BLaER1 (cell line): ENCODE data around the gene GNS.

Experiments
- H3K27ac ChIP-seq: shearing (Covaris generic); formaldehyde crosslinking; 2 replicates; pipeline ENCODE4 v1.8.1; 2022
- H3K27me3 ChIP-seq: shearing (Covaris generic); formaldehyde crosslinking; 2 replicates; pipeline ENCODE4 v1.8.1; 2022
- H3K36me3 ChIP-seq: shearing (Covaris generic); formaldehyde crosslinking; 2 replicates; pipeline ENCODE4 v1.8.1; 2022
- H3K4me1 ChIP-seq: shearing (Covaris generic); formaldehyde crosslinking; 2 replicates; pipeline ENCODE4 v1.8.1; 2022
- H3K4me2 ChIP-seq: shearing (Covaris generic); formaldehyde crosslinking; 2 replicates; pipeline ENCODE4 v1.8.1; 2022
- H3K4me3 ChIP-seq: shearing (Covaris generic); formaldehyde crosslinking; 2 replicates; pipeline ENCODE4 v1.8.1; 2022
- H3K9ac ChIP-seq: shearing (Covaris generic); formaldehyde crosslinking; 2 replicates; pipeline ENCODE4 v1.8.1; 2022
- H3K9me3 ChIP-seq: shearing (Covaris generic); formaldehyde crosslinking; 2 replicates; pipeline ENCODE4 v1.8.1; 2022
- H4K20me1 ChIP-seq: shearing (Covaris generic); formaldehyde crosslinking; 2 replicates; pipeline ENCODE4 v1.8.1; 2022
- Cebpa-rat ChIP-seq: shearing (Covaris generic); IDR thresholded peaks from 2 replicates; pipeline ENCODE4 v1.8.1; 2022

Gene GNS

DNA sequence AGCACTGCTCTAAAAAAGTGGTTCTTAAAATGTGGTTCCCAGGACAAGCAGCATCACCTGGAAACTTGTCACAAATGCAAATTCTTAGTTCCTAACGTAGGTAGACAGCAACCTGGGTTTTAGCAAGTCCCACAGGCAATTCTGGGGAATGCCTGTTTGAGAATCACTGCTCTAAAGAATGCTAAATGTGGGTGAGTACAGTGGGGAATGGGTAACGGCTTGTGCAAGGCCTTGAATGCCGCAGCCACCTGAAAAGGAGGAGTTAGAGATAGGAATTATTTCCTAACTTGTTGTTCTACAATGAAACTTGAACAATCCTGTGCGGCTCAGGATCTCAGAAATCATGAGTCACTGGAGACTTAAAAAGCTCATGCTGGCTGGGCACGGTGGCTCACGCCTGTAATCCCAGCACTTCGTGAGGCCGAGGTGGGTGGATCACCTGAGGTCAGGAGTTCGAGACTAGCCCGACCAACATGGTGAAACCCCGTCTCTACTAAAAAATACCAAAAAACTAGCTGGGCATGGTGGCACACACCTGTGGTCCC lies 34.9 kb downstream of the GNS start:
- Histone ChIP-seq H3K9me3 (no peaks in the 10 kb centered on the region), H3K27me3 (no peaks in the 10 kb centered on the region), H3K4me2 (no peak overlapping the region), H3K4me1 (no peaks in the 10 kb centered on the region), H3K36me3 (peaks cover 85% of the 10 kb centered on the region), H3K9ac (no peak overlapping the region), H3K4me3 (no peak overlapping the region), H3K27ac (no peak overlapping the region), H4K20me1 (no peaks in the 10 kb centered on the region)
- no peak for TF ChIP-seq Cebpa-rat

DNA sequence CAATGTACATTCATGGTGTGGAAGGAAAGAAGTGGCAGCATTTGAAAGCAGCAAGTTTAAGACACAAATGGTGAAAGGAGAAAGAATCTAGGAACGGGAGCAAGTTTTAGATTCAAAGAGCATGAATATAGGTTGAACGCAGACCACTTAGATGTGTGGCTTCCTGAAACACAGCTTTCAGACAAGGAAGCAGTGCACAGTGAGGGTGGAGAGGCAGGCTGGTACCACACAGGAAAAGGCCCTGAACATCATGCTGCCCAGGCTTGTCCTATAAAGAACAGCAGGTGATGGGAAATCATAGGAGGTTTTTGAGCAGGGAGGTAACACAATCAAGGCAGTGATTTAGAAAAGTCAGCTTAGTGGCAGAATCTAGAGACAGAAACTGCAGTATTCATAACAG lies 35.6 kb downstream of the GNS start:
- H3K4me2 ChIP-seq, result no peak overlapping the region
- no peak for TF ChIP-seq Cebpa-rat
- H4K20me1 ChIP-seq, result no peaks in the 10 kb centered on the region
- H3K4me1 ChIP-seq, result no peaks in the 10 kb centered on the region
- H3K4me3 ChIP-seq, result no peak overlapping the region
- H3K27ac ChIP-seq, result no peak overlapping the region
- H3K36me3 ChIP-seq, result peaks cover 83% of the 10 kb centered on the region
- no peak overlapping the region for H3K9ac ChIP-seq
- no peaks in the 10 kb centered on the region for H3K27me3 ChIP-seq
- no peaks in the 10 kb centered on the region for H3K9me3 ChIP-seq

DNA sequence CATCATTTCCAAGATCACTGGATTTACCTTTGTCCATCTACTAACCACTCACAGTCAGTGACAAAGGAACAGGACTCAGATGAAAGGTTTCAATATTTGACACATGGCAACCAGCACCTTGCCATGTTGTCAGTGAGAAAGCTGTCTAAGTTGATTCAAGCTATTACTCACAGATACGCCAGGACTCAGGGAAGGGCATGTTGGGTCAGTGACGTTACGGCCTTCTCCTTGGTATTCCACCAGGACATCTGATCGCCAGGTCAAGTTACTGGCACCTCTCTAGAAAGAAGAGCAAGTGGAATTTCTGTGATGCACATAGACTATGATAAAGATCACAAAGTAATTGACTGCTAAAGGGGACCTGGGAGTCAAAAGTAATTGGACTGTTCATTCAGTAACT lies 36.4 kb downstream of the GNS start:
- Histone ChIP-seq H3K4me2 (no peak overlapping the region), H3K4me3 (no peak overlapping the region), H3K27me3 (no peaks in the 10 kb centered on the region), H3K9me3 (no peaks in the 10 kb centered on the region), H3K36me3 (peaks cover 83% of the 10 kb centered on the region), H3K9ac (no peak overlapping the region), H3K27ac (no peak overlapping the region), H4K20me1 (no peaks in the 10 kb centered on the region), H3K4me1 (no peaks in the 10 kb centered on the region)
- TF ChIP-seq Cebpa-rat, result no peak

DNA sequence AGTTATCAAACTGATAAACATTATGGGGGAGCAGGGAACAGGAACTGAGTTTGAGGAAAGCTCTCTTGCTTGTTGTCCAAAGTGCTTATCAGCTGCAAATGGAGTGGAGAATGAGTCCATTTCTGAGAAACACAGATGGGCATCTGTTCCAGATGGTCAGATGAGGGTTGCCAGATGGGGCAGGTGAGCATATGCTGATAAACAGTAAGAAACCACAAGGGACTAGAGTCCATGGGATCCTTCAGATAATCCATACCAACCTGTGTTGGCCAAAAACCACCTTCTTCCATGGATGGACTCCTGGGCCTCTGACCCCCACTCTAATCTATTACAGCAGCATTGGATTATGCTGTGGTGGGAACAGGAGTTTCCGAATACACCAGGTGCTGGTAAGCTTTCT lies 38.3 kb downstream of the GNS start:
- Histone ChIP-seq H3K4me1 (no peaks in the 10 kb centered on the region), H3K4me3 (no peak overlapping the region), H3K36me3 (peaks cover 91% of the 10 kb centered on the region), H3K9ac (no peak overlapping the region), H3K9me3 (no peaks in the 10 kb centered on the region), H3K27ac (no peak overlapping the region), H4K20me1 (no peaks in the 10 kb centered on the region), H3K27me3 (no peaks in the 10 kb centered on the region), H3K4me2 (no peak overlapping the region)
- TF ChIP-seq Cebpa-rat, result no peak

DNA sequence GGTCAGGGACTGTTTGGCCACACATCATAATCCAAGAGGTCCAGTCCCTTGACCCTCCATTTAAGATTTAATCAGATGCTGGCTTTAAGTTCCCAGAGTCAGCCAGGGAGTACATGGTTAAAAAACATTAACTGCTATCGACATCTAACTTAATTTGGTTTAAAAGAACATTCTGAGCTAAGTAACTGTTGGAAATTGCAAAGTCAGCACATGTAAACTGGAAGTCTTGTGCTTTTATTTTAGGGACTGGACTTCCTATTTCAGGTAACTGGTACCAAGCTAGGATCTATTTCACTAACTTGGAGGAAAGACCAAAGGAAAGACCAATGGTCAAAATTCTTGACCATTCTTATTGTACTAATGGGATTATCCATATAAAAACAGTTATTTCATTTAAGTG lies 40.6 kb downstream of the GNS start:
- Histone ChIP-seq H3K9ac (no peak overlapping the region), H3K4me1 (peaks cover 10% of the 10 kb centered on the region), H3K4me3 (no peak overlapping the region), H3K27me3 (no peaks in the 10 kb centered on the region), H3K9me3 (no peaks in the 10 kb centered on the region), H3K4me2 (no peak overlapping the region), H3K27ac (no peak overlapping the region), H4K20me1 (no peaks in the 10 kb centered on the region), H3K36me3 (peaks cover 95% of the 10 kb centered on the region)
- TF ChIP-seq Cebpa-rat, result no peak

DNA sequence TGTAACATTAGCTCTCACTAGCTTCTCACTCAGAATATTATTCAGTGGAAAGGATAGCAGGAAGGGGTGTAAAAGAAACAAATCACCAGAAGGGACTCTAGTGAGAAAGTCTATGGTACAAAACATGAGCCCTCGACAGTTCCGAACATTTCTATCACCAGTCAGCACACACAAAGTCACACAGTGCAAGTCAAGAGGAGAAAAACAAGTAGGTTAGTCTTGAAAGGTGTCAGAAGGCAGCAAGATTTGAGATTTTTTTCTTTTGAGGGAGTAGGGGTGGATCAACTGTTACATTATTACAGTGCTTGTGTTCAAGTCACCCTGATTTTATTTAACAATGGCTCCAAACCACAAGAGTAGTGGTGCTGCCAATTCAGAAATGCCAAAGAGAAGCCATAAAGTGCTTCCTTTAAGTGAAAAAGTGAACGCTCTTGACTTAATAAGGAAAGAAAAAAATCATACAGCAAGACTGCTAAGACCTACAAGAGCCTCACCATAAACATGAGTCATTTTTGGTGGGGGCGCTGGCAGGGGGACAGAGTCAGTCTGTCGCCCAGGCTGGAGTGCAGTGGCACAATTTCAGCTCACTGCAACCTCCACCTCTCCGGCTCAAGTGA lies 42.3 kb downstream of the GNS start:
- Histone ChIP-seq H3K9ac (no peak overlapping the region), H3K9me3 (no peaks in the 10 kb centered on the region), H3K4me1 (peaks cover 10% of the 10 kb centered on the region), H3K36me3 (peaks cover 87% of the 10 kb centered on the region), H3K27ac (no peak overlapping the region), H3K4me2 (no peak overlapping the region), H3K4me3 (no peak overlapping the region), H4K20me1 (no peaks in the 10 kb centered on the region), H3K27me3 (no peaks in the 10 kb centered on the region)
- TF ChIP-seq Cebpa-rat, result no peak

DNA sequence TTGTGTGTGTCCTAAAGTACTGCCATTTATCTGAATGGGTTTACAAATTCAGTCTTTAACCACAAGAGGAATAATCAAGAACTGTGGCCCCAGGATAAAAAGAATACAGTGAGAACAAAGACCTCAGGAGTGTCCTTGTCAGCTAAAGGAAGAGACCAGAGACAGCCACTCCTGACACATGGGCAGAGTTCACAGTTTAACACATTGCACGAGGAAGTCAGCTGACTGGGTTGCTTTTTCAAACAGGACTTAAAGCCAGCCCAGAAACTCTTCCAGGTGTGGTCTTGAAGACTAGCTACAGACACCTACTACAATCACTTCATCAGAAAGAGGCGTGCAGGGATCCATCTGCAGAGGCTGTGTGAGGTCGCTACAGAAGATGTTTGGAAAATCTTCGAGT lies 42.8 kb downstream of the GNS start:
- H3K4me3 ChIP-seq, result no peak overlapping the region
- H3K27ac ChIP-seq, result no peak overlapping the region
- H4K20me1 ChIP-seq, result no peaks in the 10 kb centered on the region
- no peaks in the 10 kb centered on the region for H3K9me3 ChIP-seq
- no peak overlapping the region for H3K4me2 ChIP-seq
- no peaks in the 10 kb centered on the region for H3K27me3 ChIP-seq
- H3K4me1 ChIP-seq, result peaks cover 10% of the 10 kb centered on the region
- TF ChIP-seq Cebpa-rat, result no peak
- no peak overlapping the region for H3K9ac ChIP-seq
- H3K36me3 ChIP-seq, result peaks cover 81% of the 10 kb centered on the region

DNA sequence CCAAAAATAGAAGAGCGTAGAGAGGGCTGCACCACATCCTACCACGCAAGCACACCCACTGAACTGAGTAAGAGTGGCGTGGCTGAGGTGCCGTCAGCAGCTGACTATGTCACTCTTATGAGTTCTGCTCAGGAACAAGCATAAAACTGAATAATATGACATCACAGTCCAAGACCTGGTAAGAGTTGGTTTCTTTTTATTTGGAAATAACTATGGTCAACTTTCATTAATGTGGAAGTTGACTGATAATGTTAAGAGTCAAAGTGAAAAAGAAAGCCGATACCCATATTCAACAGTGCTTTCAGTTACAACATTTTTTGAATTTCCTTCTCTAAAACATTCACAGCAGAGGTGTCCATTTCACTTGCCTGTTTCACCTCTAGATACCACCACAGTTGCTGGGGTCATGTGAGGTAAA lies 44.6 kb downstream of the GNS start:
- H4K20me1 ChIP-seq, result no peaks in the 10 kb centered on the region
- TF ChIP-seq Cebpa-rat, result no peak

DNA sequence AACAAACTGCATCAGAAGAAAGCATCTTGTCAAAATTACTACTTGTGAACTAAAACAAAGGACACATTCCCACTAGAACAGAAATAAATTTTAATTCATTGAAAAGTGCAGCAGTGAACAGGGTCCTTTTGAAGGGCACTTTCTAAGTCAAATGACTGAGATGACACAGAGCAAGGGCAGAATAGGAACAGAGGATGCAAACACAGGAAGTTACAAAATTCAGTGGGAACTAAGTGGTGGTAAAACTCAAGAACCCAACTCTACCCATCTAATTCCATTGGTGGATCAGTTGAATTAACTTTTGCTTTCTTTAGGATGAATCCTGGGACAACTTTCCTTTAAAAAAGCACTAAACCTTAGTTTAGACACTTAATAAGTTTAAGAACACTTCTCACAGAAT lies 45.8 kb downstream of the GNS start:
- Histone ChIP-seq H3K4me2 (no peak overlapping the region), H3K9me3 (no peaks in the 10 kb centered on the region), H4K20me1 (no peaks in the 10 kb centered on the region), H3K4me1 (peaks cover 10% of the 10 kb centered on the region), H3K27ac (no peak overlapping the region), H3K9ac (no peak overlapping the region), H3K36me3 (peaks cover 62% of the 10 kb centered on the region), H3K4me3 (no peak overlapping the region), H3K27me3 (no peaks in the 10 kb centered on the region)
- TF ChIP-seq Cebpa-rat, result no peak

More for the DNA sequence above, 44.6 kb downstream of the GNS start:
- no peaks in the 10 kb centered on the region for H3K9me3 ChIP-seq
- H3K27me3 ChIP-seq, result no peaks in the 10 kb centered on the region
- H3K4me3 ChIP-seq, result no peak overlapping the region
- H3K9ac ChIP-seq, result no peak overlapping the region
- no peak overlapping the region for H3K27ac ChIP-seq
- peak overlapping the region; percentile 7 for H3K4me2 ChIP-seq
- peaks cover 10% of the 10 kb centered on the region for H3K4me1 ChIP-seq
- H3K36me3 ChIP-seq, result peaks cover 69% of the 10 kb centered on the region

DNA sequence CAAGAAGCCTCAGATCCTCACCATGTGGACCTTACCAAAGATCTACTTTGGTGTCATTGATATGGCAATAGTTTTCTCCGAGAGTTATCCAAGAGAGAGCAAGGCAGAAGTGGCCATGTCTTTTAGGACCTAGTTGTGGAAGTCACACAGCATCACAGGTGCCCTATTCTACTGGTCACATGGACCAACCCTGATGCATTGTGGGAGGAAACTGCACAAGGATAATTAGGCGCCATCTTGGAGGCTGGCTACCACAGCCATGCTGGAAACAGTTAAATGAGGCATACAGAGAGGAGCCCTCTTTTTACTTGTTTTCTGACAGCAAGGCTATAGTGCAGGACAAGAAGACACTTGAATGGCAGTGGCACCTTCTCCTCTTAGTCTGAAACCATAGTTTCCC lies 49.8 kb downstream of the GNS start:
- Histone ChIP-seq H3K9ac (no peak overlapping the region), H3K36me3 (peaks cover 23% of the 10 kb centered on the region; the same call in 1 of the 2 replicates), H3K27me3 (no peaks in the 10 kb centered on the region), H3K27ac (no peak overlapping the region), H3K4me2 (no peak overlapping the region), H3K9me3 (no peaks in the 10 kb centered on the region), H3K4me3 (no peak overlapping the region), H4K20me1 (no peaks in the 10 kb centered on the region), H3K4me1 (peaks cover 4% of the 10 kb centered on the region)
- no peak for TF ChIP-seq Cebpa-rat

DNA sequence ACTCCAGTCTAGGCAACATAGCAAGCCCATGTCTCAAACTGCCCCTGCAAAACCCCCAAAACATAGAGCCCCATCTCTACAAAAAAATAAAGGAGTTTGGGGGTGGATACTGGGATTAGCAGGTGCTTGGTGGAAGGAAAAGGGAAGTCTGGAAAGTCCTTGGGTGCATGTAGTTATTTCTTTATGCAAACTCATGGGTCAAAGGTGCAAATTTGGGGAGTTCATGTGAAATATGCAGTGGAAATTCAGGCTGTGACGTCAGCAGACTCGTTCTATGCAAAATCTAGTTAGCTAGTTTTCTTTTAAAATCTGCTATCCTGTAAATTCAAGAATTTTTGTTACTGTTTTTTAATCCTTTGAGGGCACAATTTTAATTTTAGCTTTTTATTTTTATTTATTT lies 51.3 kb downstream of the GNS start:
- H3K9ac ChIP-seq, result no peak overlapping the region
- no peaks in the 10 kb centered on the region for H3K27me3 ChIP-seq
- no peaks in the 10 kb centered on the region for H4K20me1 ChIP-seq
- no peak overlapping the region for H3K4me3 ChIP-seq
- H3K4me2 ChIP-seq, result no peak overlapping the region
- no peak overlapping the region for H3K27ac ChIP-seq
- peaks cover 10% of the 10 kb centered on the region; the same call in 1 of the 2 replicates for H3K36me3 ChIP-seq
- TF ChIP-seq Cebpa-rat, result no peak
- H3K9me3 ChIP-seq, result no peaks in the 10 kb centered on the region
- no peaks in the 10 kb centered on the region for H3K4me1 ChIP-seq
